Body of pancreas (tissue), 4 donors: ENCODE data around the gene SLC45A1. TPM values are rescaled to one million over a fixed set of nuclear protein-coding genes. Genes with fewer than 3 reads are reported as not detected.
A peak's percentile ranks its signal among the peaks of the same experiment; 100 is the strongest.

Experiments used
- ATAC-seq: fragments of 150-250 bp; one replicate; pipeline ENCODE4 v1.9.1; 2016
- DNase-seq, 4 donors: peaks; one replicate each; pipeline ENCODE4 v3.0.0-alpha.2; 2019
- H3K27ac ChIP-seq, 4 donors: fragments of 200-600 bp; sonication (generic); 1 replicate in 3 of 4; 2 replicates in 1 of 4; pipeline versions ENCODE4 v1.5.1 to v1.6.1; 2016 to 2019; ENCODE audit warnings: mild to moderate bottlenecking in 1 of 4, mixed read lengths in 1 of 4, moderate library complexity in 1 of 4
- H3K27me3 ChIP-seq, 2 donors: fragments of 200-600 bp; sonication (generic); one replicate each; pipeline ENCODE4 v1.6.0; 2016; ENCODE audit warnings: mild to moderate bottlenecking in 1 of 2
- H3K36me3 ChIP-seq, 2 donors: fragments of 200-600 bp; sonication (generic); replicated peaks in 1 of 2; 2 replicates each; pipeline ENCODE4 v1.5.1; 2016; ENCODE audit warnings: low read depth in 2 of 2; ENCODE audit not compliant: insufficient read depth in 1 of 2
- H3K4me1 ChIP-seq: fragments of 200-600 bp; sonication (generic); one replicate; pipeline ENCODE4 v1.6.0; 2016
- H3K4me3 ChIP-seq, 2 donors: fragments of 200-600 bp; sonication (generic); 1 replicate in 1 of 2; 2 replicates in 1 of 2; pipeline ENCODE4 v1.5.1; 2016 to 2019
- H3K9me3 ChIP-seq, 3 donors: fragments of 200-600 bp; sonication (generic); 1 replicate in 2 of 3; 2 replicates in 1 of 3; pipeline ENCODE4 v1.5.1; 2016
- CTCF ChIP-seq, 7 experiments: fragments of 450-650 bp in 4 of 7; fragments of 200-600 bp in 3 of 7; sonication (generic) in 3 of 7; IDR thresholded peaks; one replicate each; pipeline ENCODE4 v1.5.1; 2016 to 2019; ENCODE audit warnings: antibody characterized with exemption in 7 of 7
- POLR2A ChIP-seq, 3 donors: fragments of 450-650 bp; IDR thresholded peaks; one replicate each; pipeline ENCODE4 v1.6.1; 2016; ENCODE audit warnings: antibody characterized with exemption in 3 of 3, mild to moderate bottlenecking in 2 of 3
- WGBS, 2 donors: methylation state at CpG; one replicate each; pipeline ENCODE4 v1.1.5; 2017; 5-methylcytosine and 5-hydroxymethylcytosine counted together
- intact Hi-C: fragments of 100-400 bp; cut with DNase I; formaldehyde crosslinking; loops from one replicate; pipeline ENCODE4 v1.15.1; 2023
- total RNA-seq, 2 donors: library from RNA; depleted of rRNA; stranded (reverse); fragments of >200 nt; gene quantifications; one replicate each; pipeline ENCODE4 v1.1.0, GENCODE V29; 2016

The SLC45A1 gene
- total RNA-seq, 2 donors from 2014 or later = 1.6 TPM; not detected in 1

GRCh38 chr1:8314346-8315280 lies 3.3 kb upstream of the SLC45A1 start:
- Histone ChIP-seq H3K4me3 (no peak overlapping the region), H3K36me3 (no peaks in the 10 kb centered on the region), H3K9me3 (no peaks in the 10 kb centered on the region), H3K4me1 (peaks cover 49% of the 10 kb centered on the region), H3K27ac (peak overlapping the region; percentile 21 to 94 (median 91)), H3K27me3 (peaks cover 0 to 6% of the 10 kb centered on the region in 2 donors)
- 27 to 33% methylated on average over 16 to 21 of the region's 21 CpGs for WGBS, 2 donors
- intact Hi-C loops = loop anchor here (5.0 kb wide), 1 partner anchor 332 kb away; no protein-coding TSS in a partner anchor
- ATAC-seq = peak; percentile 75
- DNase-seq = peak; percentile 87 to 90 (median 88)
- TF ChIP-seq CTCF (IDR thresholded peaks at IDR 0.05) = peak; percentile 72 to 99 (median 98)
- TF ChIP-seq POLR2A (IDR thresholded peaks at IDR 0.05) = no peak

GRCh38 chr1:8315573-8316475 lies 2.1 kb upstream of the SLC45A1 start:
- no peak for TF ChIP-seq POLR2A (IDR thresholded peaks at IDR 0.05)
- TF ChIP-seq CTCF (IDR thresholded peaks at IDR 0.05) = no peak
- Histone ChIP-seq H3K27ac (no peak overlapping the region), H3K36me3 (no peaks in the 10 kb centered on the region), H3K4me1 (peaks cover 49% of the 10 kb centered on the region), H3K27me3 (peaks cover 0 to 6% of the 10 kb centered on the region in 2 donors), H3K4me3 (no peak overlapping the region), H3K9me3 (no peaks in the 10 kb centered on the region)
- ATAC-seq = no peak
- intact Hi-C loops = loop anchor here (5.0 kb wide), 1 partner anchor 334 kb away; no protein-coding TSS in a partner anchor
- WGBS, 2 donors = 73 to 85% methylated on average over 10 to 14 of the region's 14 CpGs
- no peak for DNase-seq

GRCh38 chr1:8318436-8318835 lies 522 bp downstream of the SLC45A1 start:
- WGBS, 2 donors = 30 to 40% methylated on average over 13 to 18 of the region's 18 CpGs
- peak in 1 of 4 donors; percentile 13 for DNase-seq
- intact Hi-C loops = loop anchor here (5.0 kb wide), 1 partner anchor 336 kb away; no protein-coding TSS in a partner anchor

GRCh38 chr1:8321612-8322011 lies 3.7 kb downstream of the SLC45A1 start:
- DNase-seq (no peak), ATAC-seq (no peak)
- peaks cover 11% of the 10 kb centered on the region for H3K4me1 ChIP-seq
- no peak overlapping the region for H3K4me3 ChIP-seq
- WGBS, 2 donors = 74 to 76% methylated on average over 3 of the region's 3 CpGs
- peaks cover 0 to 6% of the 10 kb centered on the region in 2 donors for H3K27me3 ChIP-seq
- no peak overlapping the region for H3K27ac ChIP-seq
- H3K36me3 ChIP-seq = no peaks in the 10 kb centered on the region
- TF ChIP-seq POLR2A (IDR thresholded peaks at IDR 0.05) = no peak
- TF ChIP-seq CTCF (IDR thresholded peaks at IDR 0.05) = no peak
- H3K9me3 ChIP-seq = no peaks in the 10 kb centered on the region
- intact Hi-C loops = no loop called here

More at GRCh38 chr1:8318436-8318835, 522 bp downstream of the SLC45A1 start:
- no peak for TF ChIP-seq POLR2A (IDR thresholded peaks at IDR 0.05)
- no peak for TF ChIP-seq CTCF (IDR thresholded peaks at IDR 0.05)
- Histone ChIP-seq H3K27me3 (peaks cover 0 to 6% of the 10 kb centered on the region in 2 donors), H3K4me3 (no peak overlapping the region), H3K36me3 (no peaks in the 10 kb centered on the region), H3K4me1 (peaks cover 25% of the 10 kb centered on the region), H3K27ac (peak overlapping the region in 1 of 4 donors; percentile 7), H3K9me3 (no peaks in the 10 kb centered on the region)
- ATAC-seq = no peak
